Neural progenitor cell (in vitro differentiated cells): ENCODE data around the gene MBOAT7.
"Not testable (repeated sequence)": the region's sequence is repeated elsewhere in the genome, so short reads cannot be mapped to it uniquely, and the experiment has no call there.

Experiments
- EZH2 ChIP-seq: fragments of 200-600 bp; sonication (generic); IDR thresholded peaks from 2 replicates; pipeline ENCODE4 v1.6.1; 2017; ENCODE audit warnings: antibody characterized with exemption, mild to moderate bottlenecking, moderate library complexity
- TF ChIP-seq, protein P1 (sequence below): fragments of 200-600 bp; sonication (generic); IDR thresholded peaks from 2 replicates; pipeline ENCODE4 v1.5.1; 2017; ENCODE audit warnings: antibody characterized with exemption, mild to moderate bottlenecking

DNA sequence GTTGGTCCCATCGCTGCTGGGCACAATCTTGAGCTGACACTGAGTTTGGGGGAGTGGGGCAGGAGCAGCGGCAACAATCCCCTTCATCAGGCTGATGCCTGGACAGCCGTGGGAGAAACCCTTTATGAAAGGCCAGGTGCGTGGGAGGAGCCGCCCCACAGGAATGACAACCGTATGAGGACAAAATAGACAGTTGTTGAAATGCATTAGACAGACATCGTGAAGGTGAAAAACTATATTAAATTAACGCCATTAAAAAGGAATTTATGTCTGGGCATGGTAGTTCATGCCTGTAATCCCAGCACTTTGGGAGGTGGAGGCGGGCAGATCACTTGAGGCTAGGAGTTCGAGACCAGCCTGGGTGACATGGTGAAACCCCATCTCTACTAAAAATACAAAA is 35.2 kb upstream of the MBOAT7 start:
- TF ChIP-seq, protein P1, sequence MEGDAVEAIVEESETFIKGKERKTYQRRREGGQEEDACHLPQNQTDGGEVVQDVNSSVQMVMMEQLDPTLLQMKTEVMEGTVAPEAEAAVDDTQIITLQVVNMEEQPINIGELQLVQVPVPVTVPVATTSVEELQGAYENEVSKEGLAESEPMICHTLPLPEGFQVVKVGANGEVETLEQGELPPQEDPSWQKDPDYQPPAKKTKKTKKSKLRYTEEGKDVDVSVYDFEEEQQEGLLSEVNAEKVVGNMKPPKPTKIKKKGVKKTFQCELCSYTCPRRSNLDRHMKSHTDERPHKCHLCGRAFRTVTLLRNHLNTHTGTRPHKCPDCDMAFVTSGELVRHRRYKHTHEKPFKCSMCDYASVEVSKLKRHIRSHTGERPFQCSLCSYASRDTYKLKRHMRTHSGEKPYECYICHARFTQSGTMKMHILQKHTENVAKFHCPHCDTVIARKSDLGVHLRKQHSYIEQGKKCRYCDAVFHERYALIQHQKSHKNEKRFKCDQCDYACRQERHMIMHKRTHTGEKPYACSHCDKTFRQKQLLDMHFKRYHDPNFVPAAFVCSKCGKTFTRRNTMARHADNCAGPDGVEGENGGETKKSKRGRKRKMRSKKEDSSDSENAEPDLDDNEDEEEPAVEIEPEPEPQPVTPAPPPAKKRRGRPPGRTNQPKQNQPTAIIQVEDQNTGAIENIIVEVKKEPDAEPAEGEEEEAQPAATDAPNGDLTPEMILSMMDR = not testable (repeated sequence)
- TF ChIP-seq EZH2 = not testable (repeated sequence)
